GM12874 (cell line): ENCODE results near the gene ATXN2.

Source experiments
- TF ChIP-seq, protein P1 (sequence below): IDR thresholded peaks from 2 replicates; pipeline ENCODE4 v1.5.1; 2011; ENCODE audit warnings: low read depth, mild to moderate bottlenecking, control low read depth, low read length, moderate library complexity; ENCODE audit not compliant: insufficient read depth

Gene ATXN2

DNA sequence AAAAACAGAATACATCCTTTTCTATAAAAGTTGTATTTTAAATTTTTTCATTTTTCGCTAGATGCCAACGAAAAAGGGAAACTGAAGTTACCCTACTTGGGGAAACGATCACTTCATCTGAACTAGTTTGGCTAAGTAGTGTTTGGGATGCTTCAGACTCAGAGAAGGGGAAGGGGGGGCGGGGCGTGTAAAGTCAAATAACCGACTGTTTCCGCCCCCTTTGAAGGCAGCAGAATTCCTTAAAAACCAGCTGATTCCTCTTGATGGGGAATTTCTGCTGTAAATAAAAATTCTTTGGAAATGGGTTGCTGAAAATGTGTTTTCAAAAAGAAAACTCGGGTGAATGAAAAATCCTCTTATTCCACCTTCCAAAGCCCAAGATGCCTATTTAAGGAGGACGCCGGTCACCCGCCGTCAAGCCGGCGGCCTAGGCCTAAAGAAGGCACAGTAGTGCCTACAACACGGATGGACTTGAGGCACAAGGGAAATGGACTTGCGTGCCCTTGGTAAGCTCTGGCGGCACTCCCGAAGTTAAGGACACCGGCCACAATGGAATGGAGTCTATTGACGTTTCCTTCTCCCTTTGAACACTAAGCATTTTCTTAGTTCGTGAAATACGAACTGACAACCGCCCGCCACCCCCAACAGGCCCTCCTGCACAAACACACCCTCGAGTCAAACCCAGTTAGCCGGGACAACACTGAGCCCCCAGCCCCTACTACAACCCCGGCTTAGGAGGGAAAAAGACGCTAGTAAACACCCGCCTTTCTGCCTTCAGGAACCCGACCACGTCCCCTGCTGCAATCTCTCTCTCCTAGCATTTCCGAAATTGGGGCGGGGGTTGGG, 1.9 kb downstream of the ATXN2 start:
- TF ChIP-seq, protein P1, sequence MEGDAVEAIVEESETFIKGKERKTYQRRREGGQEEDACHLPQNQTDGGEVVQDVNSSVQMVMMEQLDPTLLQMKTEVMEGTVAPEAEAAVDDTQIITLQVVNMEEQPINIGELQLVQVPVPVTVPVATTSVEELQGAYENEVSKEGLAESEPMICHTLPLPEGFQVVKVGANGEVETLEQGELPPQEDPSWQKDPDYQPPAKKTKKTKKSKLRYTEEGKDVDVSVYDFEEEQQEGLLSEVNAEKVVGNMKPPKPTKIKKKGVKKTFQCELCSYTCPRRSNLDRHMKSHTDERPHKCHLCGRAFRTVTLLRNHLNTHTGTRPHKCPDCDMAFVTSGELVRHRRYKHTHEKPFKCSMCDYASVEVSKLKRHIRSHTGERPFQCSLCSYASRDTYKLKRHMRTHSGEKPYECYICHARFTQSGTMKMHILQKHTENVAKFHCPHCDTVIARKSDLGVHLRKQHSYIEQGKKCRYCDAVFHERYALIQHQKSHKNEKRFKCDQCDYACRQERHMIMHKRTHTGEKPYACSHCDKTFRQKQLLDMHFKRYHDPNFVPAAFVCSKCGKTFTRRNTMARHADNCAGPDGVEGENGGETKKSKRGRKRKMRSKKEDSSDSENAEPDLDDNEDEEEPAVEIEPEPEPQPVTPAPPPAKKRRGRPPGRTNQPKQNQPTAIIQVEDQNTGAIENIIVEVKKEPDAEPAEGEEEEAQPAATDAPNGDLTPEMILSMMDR, result no peak

DNA sequence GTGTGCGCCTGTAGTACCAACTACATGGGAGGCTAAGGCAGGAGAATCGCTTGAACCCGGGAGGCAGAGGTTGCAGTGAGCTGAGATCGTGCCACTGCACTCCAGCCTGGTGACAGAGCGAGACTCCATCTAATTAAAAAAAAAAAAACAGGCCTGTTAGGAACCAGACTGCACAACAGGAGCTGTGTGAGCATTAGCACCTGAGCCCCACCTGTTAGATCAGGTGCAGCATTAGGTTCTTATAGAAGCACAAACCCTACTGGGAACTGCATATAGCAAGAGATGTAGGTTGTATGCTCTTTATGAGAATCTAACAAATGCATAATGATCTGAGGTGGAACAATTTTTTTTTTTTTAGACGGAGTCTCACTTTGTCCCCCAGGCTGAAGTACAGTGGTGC, 8.6 kb downstream of the ATXN2 start:
- TF ChIP-seq, protein P1, result no peak

DNA sequence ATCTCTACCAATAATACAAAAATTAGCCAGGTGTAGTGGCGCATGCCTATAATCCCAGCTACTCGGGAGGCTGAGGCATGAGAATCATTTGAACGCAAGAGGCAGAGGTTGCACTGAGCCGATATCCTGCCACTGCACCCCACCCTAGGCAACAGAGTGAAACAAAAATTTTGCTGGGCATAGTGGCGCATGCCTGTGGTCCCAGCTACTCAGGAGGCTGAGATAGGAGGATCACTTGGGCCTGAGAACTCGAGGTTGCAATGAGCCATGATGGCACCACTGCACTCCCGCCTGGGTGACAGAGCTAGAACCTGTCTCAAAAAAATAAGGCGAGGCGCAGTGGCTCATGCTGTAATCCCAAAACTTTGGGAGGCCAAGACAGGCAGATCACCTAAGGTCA, 9.5 kb downstream of the ATXN2 start:
- TF ChIP-seq, protein P1, result no peak

DNA sequence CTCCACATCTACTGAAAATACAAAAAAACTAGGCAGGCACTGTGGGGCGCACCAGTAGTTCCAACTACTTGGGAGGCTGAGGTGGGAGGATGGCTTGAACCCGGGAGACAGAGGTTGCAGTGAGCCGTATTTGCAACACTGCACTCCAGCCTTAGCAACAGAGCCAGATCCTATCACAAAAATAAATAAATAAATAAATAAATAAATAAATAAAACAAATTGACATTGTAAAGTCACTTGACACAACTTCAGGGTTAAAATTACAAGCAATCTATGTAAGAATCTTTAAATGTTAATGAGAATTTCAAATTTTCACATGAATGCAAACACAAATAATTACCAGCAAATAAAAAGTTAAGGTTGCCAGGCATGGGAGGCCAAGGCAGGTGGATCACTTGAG, 11.1 kb downstream of the ATXN2 start:
- TF ChIP-seq, protein P1, result no peak

DNA sequence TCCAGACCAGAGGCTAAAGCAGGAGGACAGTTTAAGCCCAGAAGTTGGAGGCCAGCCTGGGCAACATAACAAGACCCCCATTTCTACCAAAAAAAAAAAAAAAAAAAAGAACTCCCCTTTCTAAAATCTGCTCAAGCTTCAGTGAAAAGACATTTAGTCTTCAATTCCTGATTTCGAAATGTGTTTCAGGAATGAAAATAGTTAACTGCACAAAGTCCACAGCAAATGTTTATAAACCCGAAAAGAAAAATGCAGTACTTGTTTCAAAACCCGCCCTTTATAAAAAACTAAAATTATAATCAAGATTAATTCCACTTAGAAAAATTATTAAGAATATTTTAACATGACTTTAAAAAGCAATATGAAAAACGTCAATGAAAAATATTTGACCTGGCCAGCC, 12.1 kb downstream of the ATXN2 start:
- TF ChIP-seq, protein P1, result no peak

DNA sequence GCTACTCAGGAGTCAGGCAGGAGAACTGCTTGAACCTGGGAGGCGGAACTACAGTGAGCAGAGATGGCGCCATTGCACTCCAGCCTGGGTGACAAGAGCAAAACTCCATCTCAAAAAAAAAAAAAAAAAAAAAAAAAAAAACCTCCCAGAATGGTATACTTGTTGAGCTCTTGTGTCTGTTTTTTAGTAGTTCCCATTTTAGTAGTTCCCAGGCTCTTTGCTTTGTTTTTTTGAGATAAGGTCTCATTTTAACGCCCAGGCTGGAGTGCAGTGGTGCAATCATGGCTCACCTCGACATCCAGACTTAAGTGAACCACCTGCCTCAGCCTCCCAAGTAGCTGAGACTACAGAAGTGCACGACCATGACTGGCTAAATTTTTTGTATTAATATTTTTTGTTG, 13.4 kb downstream of the ATXN2 start:
- TF ChIP-seq, protein P1, result no peak

DNA sequence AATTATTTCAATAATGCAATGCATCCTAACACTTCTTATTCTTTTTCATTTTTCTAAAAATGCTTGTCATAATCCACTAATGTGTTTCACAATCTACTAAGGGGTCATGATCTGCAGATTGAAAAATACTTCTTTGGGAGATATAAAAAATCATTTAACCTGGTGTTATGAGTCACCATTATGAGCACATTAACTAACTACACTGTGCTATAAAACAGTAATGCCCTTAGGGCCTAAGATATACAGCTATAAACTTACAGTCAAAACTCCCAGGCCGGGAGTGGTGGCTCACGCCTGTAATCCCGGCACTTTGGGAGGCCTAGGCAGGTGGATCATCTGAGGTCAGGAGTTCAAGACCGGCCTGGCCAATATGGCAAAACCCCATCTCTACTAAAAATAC, 14.2 kb downstream of the ATXN2 start:
- TF ChIP-seq, protein P1, result no peak
